OCI-LY1 (cell line): ENCODE results near the gene PRXL2C.
"Not testable (repeated sequence)": the region's sequence is repeated elsewhere in the genome, so short reads cannot be mapped to it uniquely, and the experiment has no call there.

Source experiments
- EZH2 ChIP-seq: fragments of 200-600 bp; sonication (generic), shearing (Covaris generic); IDR thresholded peaks from 2 replicates; pipeline ENCODE4 v1.8.0; 2017; ENCODE audit warnings: borderline replicate concordance, mixed run types, mild to moderate bottlenecking, antibody characterized with exemption, low read length, moderate library complexity, mixed read lengths
- TF ChIP-seq, protein P1 (sequence below): fragments of 200-600 bp; sonication (generic), shearing (Covaris generic); IDR thresholded peaks from 2 replicates; pipeline ENCODE4 v1.5.1; 2017; ENCODE audit warnings: mild to moderate bottlenecking, antibody characterized with exemption, low read length, moderate library complexity, mixed read lengths

GRCh38 chr9:96666653-96667362 is 11.7 kb upstream of the PRXL2C start:
- TF ChIP-seq EZH2, result not testable (repeated sequence)
- TF ChIP-seq, protein P1, sequence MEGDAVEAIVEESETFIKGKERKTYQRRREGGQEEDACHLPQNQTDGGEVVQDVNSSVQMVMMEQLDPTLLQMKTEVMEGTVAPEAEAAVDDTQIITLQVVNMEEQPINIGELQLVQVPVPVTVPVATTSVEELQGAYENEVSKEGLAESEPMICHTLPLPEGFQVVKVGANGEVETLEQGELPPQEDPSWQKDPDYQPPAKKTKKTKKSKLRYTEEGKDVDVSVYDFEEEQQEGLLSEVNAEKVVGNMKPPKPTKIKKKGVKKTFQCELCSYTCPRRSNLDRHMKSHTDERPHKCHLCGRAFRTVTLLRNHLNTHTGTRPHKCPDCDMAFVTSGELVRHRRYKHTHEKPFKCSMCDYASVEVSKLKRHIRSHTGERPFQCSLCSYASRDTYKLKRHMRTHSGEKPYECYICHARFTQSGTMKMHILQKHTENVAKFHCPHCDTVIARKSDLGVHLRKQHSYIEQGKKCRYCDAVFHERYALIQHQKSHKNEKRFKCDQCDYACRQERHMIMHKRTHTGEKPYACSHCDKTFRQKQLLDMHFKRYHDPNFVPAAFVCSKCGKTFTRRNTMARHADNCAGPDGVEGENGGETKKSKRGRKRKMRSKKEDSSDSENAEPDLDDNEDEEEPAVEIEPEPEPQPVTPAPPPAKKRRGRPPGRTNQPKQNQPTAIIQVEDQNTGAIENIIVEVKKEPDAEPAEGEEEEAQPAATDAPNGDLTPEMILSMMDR, result peak; percentile 53
